22Rv1 (cell line): ENCODE measurements around the gene DENND5B.

ENCODE experiments used
- ZFX ChIP-seq: fragments of 450-650 bp; IDR thresholded peaks from 2 replicates; pipeline ENCODE4 v1.6.1; 2017; ENCODE audit warnings: antibody characterized with exemption, borderline replicate concordance
- TF ChIP-seq, protein P1 (sequence below): fragments of 450-650 bp; IDR thresholded peaks from 2 replicates; pipeline ENCODE4 v1.5.1; 2017; ENCODE audit warnings: mild to moderate bottlenecking

DNA sequence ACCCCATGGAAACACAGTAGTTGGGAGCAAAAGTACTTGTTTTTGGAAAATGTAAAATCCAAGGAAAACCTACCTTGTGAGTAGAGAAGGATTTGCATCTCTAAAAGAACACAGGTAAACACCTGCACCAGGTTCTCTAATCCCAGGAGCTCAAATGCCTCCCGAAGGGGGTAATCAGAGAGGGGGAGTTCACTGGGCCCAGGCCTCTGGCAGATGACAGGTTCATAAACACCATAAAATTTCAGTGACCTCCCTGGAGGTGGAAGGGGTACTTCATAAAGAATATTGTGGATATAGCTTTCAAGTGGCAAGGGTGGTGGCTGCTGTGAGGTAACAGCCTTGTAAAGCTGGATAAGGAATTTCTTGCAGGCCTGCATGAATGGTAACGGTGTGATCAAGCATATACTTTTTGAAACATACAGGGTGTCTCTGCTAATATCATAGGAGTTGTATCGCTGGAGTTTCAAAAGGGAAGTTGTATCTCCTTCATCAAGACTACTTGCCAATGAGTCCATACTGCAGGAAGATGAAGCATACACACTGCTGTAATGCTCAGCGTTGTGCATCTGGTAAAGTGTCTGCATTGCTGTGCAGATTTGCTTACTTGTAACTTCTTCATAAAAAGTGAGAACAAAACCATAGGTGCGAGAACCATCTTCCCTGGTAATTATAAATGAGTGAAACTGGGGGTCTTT, 111.3 kb downstream of the DENND5B start:
- TF ChIP-seq, protein P1, sequence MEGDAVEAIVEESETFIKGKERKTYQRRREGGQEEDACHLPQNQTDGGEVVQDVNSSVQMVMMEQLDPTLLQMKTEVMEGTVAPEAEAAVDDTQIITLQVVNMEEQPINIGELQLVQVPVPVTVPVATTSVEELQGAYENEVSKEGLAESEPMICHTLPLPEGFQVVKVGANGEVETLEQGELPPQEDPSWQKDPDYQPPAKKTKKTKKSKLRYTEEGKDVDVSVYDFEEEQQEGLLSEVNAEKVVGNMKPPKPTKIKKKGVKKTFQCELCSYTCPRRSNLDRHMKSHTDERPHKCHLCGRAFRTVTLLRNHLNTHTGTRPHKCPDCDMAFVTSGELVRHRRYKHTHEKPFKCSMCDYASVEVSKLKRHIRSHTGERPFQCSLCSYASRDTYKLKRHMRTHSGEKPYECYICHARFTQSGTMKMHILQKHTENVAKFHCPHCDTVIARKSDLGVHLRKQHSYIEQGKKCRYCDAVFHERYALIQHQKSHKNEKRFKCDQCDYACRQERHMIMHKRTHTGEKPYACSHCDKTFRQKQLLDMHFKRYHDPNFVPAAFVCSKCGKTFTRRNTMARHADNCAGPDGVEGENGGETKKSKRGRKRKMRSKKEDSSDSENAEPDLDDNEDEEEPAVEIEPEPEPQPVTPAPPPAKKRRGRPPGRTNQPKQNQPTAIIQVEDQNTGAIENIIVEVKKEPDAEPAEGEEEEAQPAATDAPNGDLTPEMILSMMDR = no peak
- no peak for TF ChIP-seq ZFX
